HEK293 (cell line): ENCODE results near the gene TDRD10.

Source experiments
- CTCF ChIP-seq: fragments of 450-650 bp; formaldehyde crosslinking; IDR thresholded peaks from 2 replicates; pipeline ENCODE4 v1.5.1; 2016; ENCODE audit warnings: missing biosample characterization, missing genetic modification characterization
- PBX3 ChIP-seq: sonication (generic); formaldehyde crosslinking; IDR thresholded peaks from 2 replicates; pipeline ENCODE4 v1.8.1; 2022; ENCODE audit warnings: mild to moderate bottlenecking, moderate library complexity, missing genetic modification reagents
- ZBTB10 ChIP-seq: fragments of 450-650 bp; formaldehyde crosslinking; IDR thresholded peaks from 2 replicates; pipeline ENCODE4 v1.5.1; 2016; ENCODE audit warnings: missing biosample characterization, missing genetic modification characterization
- ZBTB6 ChIP-seq: fragments of 450-650 bp; formaldehyde crosslinking; IDR thresholded peaks from 2 replicates; pipeline ENCODE4 v1.5.1; 2017; ENCODE audit warnings: missing biosample characterization, missing genetic modification characterization
- ZNF223 ChIP-seq: fragments of 450-650 bp; formaldehyde crosslinking; IDR thresholded peaks from 2 replicates; pipeline ENCODE4 v1.5.1; 2016; ENCODE audit warnings: missing biosample characterization, missing genetic modification characterization
- ZNF302 ChIP-seq: fragments of 450-650 bp; formaldehyde crosslinking; IDR thresholded peaks from 2 replicates; pipeline ENCODE4 v1.5.1; 2016; ENCODE audit warnings: missing biosample characterization, missing genetic modification characterization, low read depth
- ZNF423 ChIP-seq: fragments of 450-650 bp; formaldehyde crosslinking; IDR thresholded peaks from 2 replicates; pipeline ENCODE4 v1.5.1; 2016; ENCODE audit warnings: missing biosample characterization, missing genetic modification characterization
- ZNF449 ChIP-seq: fragments of 450-650 bp; formaldehyde crosslinking; IDR thresholded peaks from 2 replicates; pipeline ENCODE4 v1.5.1; 2017; ENCODE audit warnings: missing biosample characterization, mild to moderate bottlenecking, missing genetic modification characterization, moderate library complexity
- ZNF670 ChIP-seq: fragments of 450-650 bp; formaldehyde crosslinking; IDR thresholded peaks from 2 replicates; pipeline ENCODE4 v1.5.1; 2016; ENCODE audit warnings: missing biosample characterization, missing genetic modification characterization, low read depth
- ZNF707 ChIP-seq: fragments of 450-650 bp; formaldehyde crosslinking; IDR thresholded peaks from 2 replicates; pipeline ENCODE4 v1.5.1; 2016; ENCODE audit warnings: missing biosample characterization, missing genetic modification characterization
- ZNF76 ChIP-seq: fragments of 450-650 bp; formaldehyde crosslinking; IDR thresholded peaks from 2 replicates; pipeline ENCODE4; 2016; ENCODE audit warnings: low read depth, missing biosample characterization, missing genetic modification characterization, borderline replicate concordance
- ZNF785 ChIP-seq: fragments of 450-650 bp; formaldehyde crosslinking; IDR thresholded peaks from 2 replicates; pipeline ENCODE4 v1.5.1; 2016; ENCODE audit warnings: missing biosample characterization, missing genetic modification characterization
- ZNF843 ChIP-seq: fragments of 450-650 bp; formaldehyde crosslinking; IDR thresholded peaks from 2 replicates; pipeline ENCODE4 v1.5.1; 2016; ENCODE audit warnings: missing biosample characterization, missing genetic modification characterization
- ZXDB ChIP-seq: fragments of 450-650 bp; formaldehyde crosslinking; IDR thresholded peaks from 2 replicates; pipeline ENCODE4 v1.5.1; 2016; ENCODE audit warnings: missing biosample characterization, missing genetic modification characterization

- TF ChIP-seq CTCF (tag by site-specific recombination) (no peak), ZNF670 (tag by site-specific recombination) (no peak), ZNF843 (tag by site-specific recombination) (no peak), ZNF76 (tag by site-specific recombination) (no peak), ZNF302 (no peak), PBX3 (CRISPR knock-in tag) (no peak), ZXDB (tag by site-specific recombination) (no peak), ZBTB6 (tag by site-specific recombination) (no peak), ZNF785 (tag by site-specific recombination) (no peak), ZBTB10 (tag by site-specific recombination) (no peak), ZNF449 (no peak), ZNF223 (tag by site-specific recombination) (no peak), ZNF707 (no peak), ZNF423 (no peak)
These were observed 2.6 kb upstream of the TDRD10 start for GRCh38 chr1:154499446-154499845.
